Esophagus (tissue), 2 donors: ENCODE data around the gene MRGPRF. TPM values are rescaled to one million over a fixed set of nuclear protein-coding genes. Genes with fewer than 3 reads are reported as not detected.

Experiments used
- H3K27ac ChIP-seq, 2 donors: one replicate each; pipeline ENCODE4 v1.5.1; 2013; ENCODE audit warnings: low read depth in 2 of 2, mild to moderate bottlenecking in 2 of 2, inconsistent platforms in 1 of 2, low read length in 1 of 2, moderate library complexity in 1 of 2
- H3K27me3 ChIP-seq, 2 donors: one replicate each; pipeline ENCODE4 v1.6.1; 2013; ENCODE audit warnings: low read length in 2 of 2, control low read depth in 1 of 2, mild to moderate bottlenecking in 1 of 2; ENCODE audit not compliant: insufficient read depth in 2 of 2, control insufficient read depth in 1 of 2
- H3K36me3 ChIP-seq, 2 donors: one replicate each; pipeline ENCODE4 v1.6.1; 2013; ENCODE audit warnings: low read length in 1 of 2; ENCODE audit not compliant: control insufficient read depth in 2 of 2, insufficient read depth in 2 of 2
- H3K4me1 ChIP-seq, 2 donors: one replicate each; pipeline ENCODE4 v1.6.1; 2013; ENCODE audit warnings: low read length in 1 of 2; ENCODE audit not compliant: control insufficient read depth in 2 of 2, insufficient read depth in 2 of 2
- H3K4me3 ChIP-seq, 2 donors: one replicate each; pipeline ENCODE4 v1.5.1; 2013; ENCODE audit warnings: low read length in 2 of 2, mild to moderate bottlenecking in 2 of 2, low read depth in 1 of 2, moderate library complexity in 1 of 2
- H3K9me3 ChIP-seq, 2 donors: one replicate each; pipeline ENCODE4 v1.6.1; 2013; ENCODE audit warnings: mild to moderate bottlenecking in 2 of 2, low read depth in 1 of 2, low read length in 1 of 2, moderate library complexity in 1 of 2; ENCODE audit not compliant: control insufficient read depth in 2 of 2, insufficient read depth in 1 of 2
- WGBS, 2 donors: extraction: QIAGEN DNeasy Blood & Tissue Kit; methylation state at CpG; one replicate each; pipeline ENCODE4 v1.1.7; 2013; 5-methylcytosine and 5-hydroxymethylcytosine counted together
- polyA plus RNA-seq, 2 donors: library from polyadenylated mRNA; stranded (reverse); fragments of 200-250 nt; gene quantifications; one replicate each; pipeline ENCODE4 v1.2.3, GENCODE V29; 2013
- donor health status: healthy with polysubstance abuse.
- donor health status: Bipolar disorder and iron deficiency.

Gene MRGPRF
- polyA plus RNA-seq, 2 donors, result 5.3 to 14.7 TPM

DNA sequence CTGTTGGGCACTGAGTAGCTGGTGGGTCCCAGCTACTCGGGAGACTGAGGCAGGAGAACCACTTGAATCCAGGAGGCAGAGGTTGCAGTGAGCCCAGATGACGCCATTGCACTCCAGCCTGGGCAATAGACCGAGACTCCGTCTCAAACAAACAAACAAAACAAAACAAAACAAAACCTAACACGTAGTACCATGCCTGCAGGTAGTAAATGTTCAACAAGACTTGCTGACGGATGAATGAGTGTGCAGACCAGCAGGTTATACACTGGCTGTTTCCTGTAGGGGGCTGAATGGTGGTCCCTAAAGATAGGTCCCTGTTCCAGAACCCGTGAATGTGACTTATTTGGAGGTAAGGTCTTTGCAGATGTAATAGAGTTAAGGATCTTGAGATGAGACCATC, 19.5 kb downstream of the MRGPRF start:
- Histone ChIP-seq H3K27ac (no peak overlapping the region), H3K36me3 (no peaks in the 10 kb centered on the region), H3K9me3 (no peaks in the 10 kb centered on the region), H3K4me1 (peaks cover 0 to under 1% of the 10 kb centered on the region in 2 donors), H3K27me3 (no peaks in the 10 kb centered on the region), H3K4me3 (no peak overlapping the region)
- 57 to 65% methylated on average over 7 of the region's 7 CpGs for WGBS, 2 donors

DNA sequence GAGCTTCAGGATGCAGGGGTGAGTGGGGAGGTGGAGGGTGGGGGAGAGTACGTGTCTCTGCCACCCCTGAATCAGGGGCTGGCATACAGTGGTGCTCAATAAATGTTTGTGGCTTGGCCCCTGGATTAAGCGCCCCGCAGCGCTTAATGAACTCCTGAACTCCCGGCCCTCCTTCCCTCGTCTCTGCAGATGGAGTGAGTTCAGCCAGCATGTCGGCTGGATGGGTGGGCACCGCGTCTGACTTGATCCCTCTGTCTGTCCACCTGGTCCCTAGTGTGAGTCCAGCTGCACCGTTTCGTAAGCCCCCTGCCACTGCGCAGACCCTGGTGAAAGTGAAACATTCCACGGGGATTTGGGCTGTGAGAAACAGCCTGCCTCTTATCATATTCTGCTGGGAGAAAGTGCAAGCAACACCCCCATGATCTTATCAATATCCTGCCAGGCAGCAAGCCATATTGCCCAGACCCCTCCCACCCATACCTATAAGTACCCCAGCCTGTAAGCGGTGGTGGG, 20.2 kb downstream of the MRGPRF start:
- Histone ChIP-seq H3K27ac (no peak overlapping the region), H3K4me1 (no peaks in the 10 kb centered on the region), H3K9me3 (no peaks in the 10 kb centered on the region), H3K27me3 (no peaks in the 10 kb centered on the region), H3K36me3 (no peaks in the 10 kb centered on the region), H3K4me3 (no peak overlapping the region)
- WGBS, 2 donors, result 58 to 67% methylated on average over 14 of the region's 14 CpGs

DNA sequence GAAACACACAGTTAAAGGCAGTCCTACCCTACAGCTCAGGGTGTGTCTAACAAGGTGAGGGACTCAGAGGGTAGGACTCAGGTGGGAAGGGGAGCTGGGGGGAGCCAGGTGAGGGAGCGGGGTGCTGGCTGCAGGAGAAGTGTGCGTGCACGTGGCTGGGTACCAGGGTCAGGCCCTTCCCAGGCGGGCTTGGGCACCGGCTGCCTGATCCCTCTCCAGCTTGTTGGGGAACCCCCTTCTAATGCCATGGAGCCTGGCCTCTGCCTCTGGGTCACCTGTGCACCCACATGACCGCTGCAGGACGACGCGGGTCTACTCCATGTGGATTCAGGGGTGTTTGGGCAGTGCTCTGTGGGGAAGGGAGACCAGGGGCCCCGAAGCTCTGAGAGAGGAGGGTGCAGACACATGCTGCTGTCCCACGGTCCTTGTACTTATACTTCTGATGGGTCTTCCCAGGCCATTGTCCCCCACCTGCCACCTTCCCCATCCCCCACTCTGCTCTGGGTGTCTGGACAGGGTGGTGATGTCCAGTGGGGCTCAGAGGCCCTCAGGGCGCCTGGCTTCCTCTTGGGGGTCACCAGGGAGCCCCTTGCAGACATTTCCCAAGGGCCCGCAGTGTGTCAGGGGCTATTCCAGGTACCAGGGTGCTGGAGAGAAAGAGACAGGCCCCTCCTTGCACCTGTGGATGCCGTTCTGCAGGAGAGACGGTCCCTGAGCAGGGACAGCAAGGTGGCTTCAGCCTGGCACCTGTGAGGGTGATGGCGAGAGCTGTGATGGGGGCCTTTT, 21.9 kb downstream of the MRGPRF start:
- H3K9me3 ChIP-seq, result no peaks in the 10 kb centered on the region
- 85 to 87% methylated on average over 15 to 16 of the region's 16 CpGs for WGBS, 2 donors
- no peaks in the 10 kb centered on the region for H3K4me1 ChIP-seq
- H3K27ac ChIP-seq, result no peak overlapping the region
- H3K27me3 ChIP-seq, result no peaks in the 10 kb centered on the region
- no peaks in the 10 kb centered on the region for H3K36me3 ChIP-seq
- H3K4me3 ChIP-seq, result no peak overlapping the region

DNA sequence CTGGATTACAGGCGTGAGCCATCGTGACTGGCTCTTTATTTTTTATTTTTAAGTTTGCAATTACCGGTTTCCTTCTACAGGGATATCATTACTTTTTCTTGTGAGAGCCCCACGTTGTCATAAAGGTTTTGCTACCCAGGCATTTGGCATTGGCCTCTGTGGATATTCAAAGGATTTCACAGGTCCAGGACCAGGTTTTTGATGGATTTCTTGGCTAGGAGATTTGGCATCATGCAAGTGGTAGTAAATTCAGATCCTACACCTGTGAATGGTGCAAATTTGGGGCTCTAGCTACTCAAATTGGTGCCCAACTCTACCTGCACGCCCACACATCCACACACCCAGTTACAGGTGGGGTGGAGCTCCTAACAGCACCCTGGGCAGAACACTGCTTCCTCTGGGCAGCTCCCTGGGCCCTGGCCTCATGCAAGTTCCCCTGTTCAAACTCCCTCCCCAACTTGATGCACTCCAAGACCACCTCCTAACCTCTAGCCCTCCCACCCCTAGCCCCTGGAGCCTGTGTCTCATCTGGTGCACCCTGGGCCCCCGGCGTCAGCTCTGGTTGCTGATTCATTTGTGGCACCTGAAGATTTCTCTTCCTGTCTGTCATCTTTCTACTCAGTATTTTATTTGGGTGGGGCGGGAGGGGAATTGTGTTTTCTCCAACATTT, 23.0 kb downstream of the MRGPRF start:
- Histone ChIP-seq H3K36me3 (no peaks in the 10 kb centered on the region), H3K27ac (no peak overlapping the region), H3K27me3 (no peaks in the 10 kb centered on the region), H3K9me3 (no peaks in the 10 kb centered on the region), H3K4me3 (no peak overlapping the region), H3K4me1 (no peaks in the 10 kb centered on the region)
- 81 to 83% methylated on average over 8 of the region's 8 CpGs for WGBS, 2 donors

DNA sequence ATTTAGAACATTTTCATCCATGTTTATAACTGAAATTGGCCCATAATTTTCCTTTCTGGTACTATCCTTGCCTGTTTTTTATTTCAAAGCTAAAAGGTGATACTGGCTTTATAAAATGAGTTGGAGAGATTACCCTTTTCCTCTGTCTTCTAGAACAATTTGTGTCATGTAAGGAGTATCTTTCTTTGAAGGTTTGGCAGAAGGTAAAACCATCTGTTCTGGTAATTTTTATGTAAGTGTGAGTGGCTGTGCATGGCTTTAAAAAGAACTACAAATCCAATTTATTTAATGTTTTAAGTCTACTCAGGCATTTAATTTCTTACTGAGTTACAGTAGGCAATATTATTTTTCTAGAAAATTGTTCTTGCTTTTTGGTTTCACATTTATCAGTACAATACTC, 24.6 kb downstream of the MRGPRF start:
- H3K9me3 ChIP-seq, result no peaks in the 10 kb centered on the region
- H3K36me3 ChIP-seq, result no peaks in the 10 kb centered on the region
- H3K4me3 ChIP-seq, result no peak overlapping the region
- no peak overlapping the region for H3K27ac ChIP-seq
- no peaks in the 10 kb centered on the region for H3K4me1 ChIP-seq
- no peaks in the 10 kb centered on the region for H3K27me3 ChIP-seq

GRCh38 chr11:68987211-68987610, 25.8 kb downstream of the MRGPRF start:
- Histone ChIP-seq H3K9me3 (no peaks in the 10 kb centered on the region), H3K4me1 (no peaks in the 10 kb centered on the region), H3K27ac (no peak overlapping the region), H3K36me3 (no peaks in the 10 kb centered on the region), H3K27me3 (no peaks in the 10 kb centered on the region), H3K4me3 (no peak overlapping the region)

DNA sequence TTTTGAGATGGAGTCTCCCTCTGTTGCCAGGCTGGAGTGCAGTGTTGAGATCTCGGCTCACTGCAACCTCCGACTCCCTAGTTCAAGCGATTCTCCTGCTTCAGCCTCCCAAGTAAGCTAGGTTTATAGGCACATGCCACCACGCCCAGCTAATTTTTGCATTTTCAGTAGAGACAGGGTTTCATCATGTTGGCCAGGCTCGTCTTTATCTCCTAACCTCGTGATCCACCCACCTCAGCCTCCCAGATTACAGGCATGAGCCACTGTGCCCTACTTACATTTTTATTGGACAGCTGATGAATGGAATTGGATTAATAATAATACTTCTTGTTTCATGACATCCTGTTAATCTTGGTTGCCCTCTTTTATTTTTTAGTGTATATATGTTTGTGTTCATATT, 29.2 kb downstream of the MRGPRF start:
- WGBS, 2 donors, result 76% methylated on average over 6 of the region's 6 CpGs
- Histone ChIP-seq H3K27ac (no peak overlapping the region), H3K36me3 (no peaks in the 10 kb centered on the region), H3K9me3 (no peaks in the 10 kb centered on the region), H3K27me3 (no peaks in the 10 kb centered on the region), H3K4me3 (no peak overlapping the region), H3K4me1 (no peaks in the 10 kb centered on the region)

GRCh38 chr11:68982134-68982533, 30.9 kb downstream of the MRGPRF start:
- WGBS, 2 donors, result 92 to 93% methylated on average over 2 of the region's 2 CpGs
- H3K27ac ChIP-seq, result no peak overlapping the region
- no peak overlapping the region for H3K4me3 ChIP-seq
- no peaks in the 10 kb centered on the region for H3K4me1 ChIP-seq
- H3K36me3 ChIP-seq, result no peaks in the 10 kb centered on the region
- no peaks in the 10 kb centered on the region for H3K9me3 ChIP-seq
- H3K27me3 ChIP-seq, result no peaks in the 10 kb centered on the region

- Histone ChIP-seq H3K9me3 (no peaks in the 10 kb centered on the region), H3K27ac (no peak within 1 kb of the TSS), H3K4me1 (no peaks in the 10 kb centered on the region), H3K36me3 (no peaks in the 10 kb centered on the region), H3K4me3 (no peak within 1 kb of the TSS), H3K27me3 (no peaks in the 10 kb centered on the region)
- 73 to 77% methylated on average over 8 of the region's 8 CpGs for WGBS, 2 donors
Observed at GRCh38 chr11:68980776-68981065, 32.3 kb downstream of the MRGPRF start, which contains the start of gene MRGPRD. Gene MRGPRD (minus strand): TSS chr11:68980986. CDS start chr11:68980986, 0 bp downstream.
